ENCODE results near the gene SLC7A8.

DNA sequence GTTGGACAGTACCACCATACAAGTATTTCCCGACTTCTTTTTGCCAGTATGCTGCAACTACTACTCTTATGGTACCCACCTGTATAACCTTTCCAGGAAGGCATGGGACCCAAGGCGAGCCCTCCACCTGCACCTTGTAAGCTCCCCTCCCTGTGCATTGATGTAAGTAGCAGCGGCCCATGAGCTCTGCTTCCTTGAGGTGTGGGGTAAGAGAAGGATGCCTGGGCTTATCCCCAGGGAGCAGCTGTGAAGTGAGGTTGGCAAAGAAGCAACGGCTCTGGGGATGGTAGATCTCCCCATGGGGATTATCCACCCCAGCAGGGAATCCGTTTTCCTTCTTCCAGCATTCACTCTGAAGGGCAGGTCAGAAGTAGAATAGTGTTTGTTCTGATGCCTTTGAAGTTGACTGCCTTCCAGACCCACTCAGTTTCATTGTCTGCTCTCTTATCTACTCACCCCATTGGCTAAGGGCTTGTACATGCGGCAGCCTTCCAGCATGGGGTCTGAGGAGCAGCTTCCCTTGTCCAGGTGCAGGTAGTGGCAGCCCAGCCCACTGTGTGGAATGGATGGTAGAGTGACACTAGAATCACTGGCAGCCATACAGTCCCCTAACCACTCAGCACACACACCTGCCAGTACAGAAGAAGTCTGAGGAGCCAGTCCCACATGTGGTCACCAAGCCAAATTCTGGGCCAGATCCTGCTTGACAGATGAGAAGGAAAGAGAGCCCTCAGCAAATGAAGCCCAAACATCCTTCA, 82.1 kb downstream of the SLC7A8 start:
- TF ChIP-seq, protein P1, sequence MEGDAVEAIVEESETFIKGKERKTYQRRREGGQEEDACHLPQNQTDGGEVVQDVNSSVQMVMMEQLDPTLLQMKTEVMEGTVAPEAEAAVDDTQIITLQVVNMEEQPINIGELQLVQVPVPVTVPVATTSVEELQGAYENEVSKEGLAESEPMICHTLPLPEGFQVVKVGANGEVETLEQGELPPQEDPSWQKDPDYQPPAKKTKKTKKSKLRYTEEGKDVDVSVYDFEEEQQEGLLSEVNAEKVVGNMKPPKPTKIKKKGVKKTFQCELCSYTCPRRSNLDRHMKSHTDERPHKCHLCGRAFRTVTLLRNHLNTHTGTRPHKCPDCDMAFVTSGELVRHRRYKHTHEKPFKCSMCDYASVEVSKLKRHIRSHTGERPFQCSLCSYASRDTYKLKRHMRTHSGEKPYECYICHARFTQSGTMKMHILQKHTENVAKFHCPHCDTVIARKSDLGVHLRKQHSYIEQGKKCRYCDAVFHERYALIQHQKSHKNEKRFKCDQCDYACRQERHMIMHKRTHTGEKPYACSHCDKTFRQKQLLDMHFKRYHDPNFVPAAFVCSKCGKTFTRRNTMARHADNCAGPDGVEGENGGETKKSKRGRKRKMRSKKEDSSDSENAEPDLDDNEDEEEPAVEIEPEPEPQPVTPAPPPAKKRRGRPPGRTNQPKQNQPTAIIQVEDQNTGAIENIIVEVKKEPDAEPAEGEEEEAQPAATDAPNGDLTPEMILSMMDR (IDR thresholded peaks at IDR 0.05), result no peak
- no peak for TF ChIP-seq EZH2 (IDR thresholded peaks at IDR 0.05; ENCODE audit: borderline replicate concordance, insufficient read depth, low read depth, low read length, poor library complexity, severe bottlenecking)

All from B cell (primary cell).